Liver (tissue), 9 donors: ENCODE measurements around the gene TPSD1. TPM values are rescaled to one million over a fixed set of nuclear protein-coding genes. Genes with fewer than 3 reads are reported as not detected.
"Not testable (repeated sequence)": the region's sequence is repeated elsewhere in the genome, so short reads cannot be mapped to it uniquely, and the experiment has no call there.

ENCODE experiments used
- DNase-seq: peaks from one replicate; pipeline ENCODE4 v3.0.0-alpha.2; 2017; ENCODE audit warnings: low spot score
- H3K27ac ChIP-seq, 2 donors: one replicate each; pipeline ENCODE4 v1.7.0; 2013; ENCODE audit warnings: inconsistent platforms in 2 of 2, low read length in 2 of 2, control low read depth in 1 of 2, low read depth in 1 of 2, mild to moderate bottlenecking in 1 of 2
- H3K27me3 ChIP-seq, 4 donors: one replicate each; pipeline versions ENCODE4 v1.6.1 to v1.7.0; 2013; ENCODE audit warnings: low read length in 3 of 4, inconsistent platforms in 1 of 4, mild to moderate bottlenecking in 1 of 4, moderate library complexity in 1 of 4; ENCODE audit not compliant: control insufficient read depth in 4 of 4, insufficient read depth in 4 of 4
- H3K36me3 ChIP-seq, 4 donors: one replicate each; pipeline versions ENCODE4 v1.6.1 to v1.7.0; 2013; ENCODE audit warnings: low read length in 3 of 4, mild to moderate bottlenecking in 3 of 4, low read depth in 1 of 4, moderate library complexity in 1 of 4; ENCODE audit not compliant: control insufficient read depth in 4 of 4, insufficient read depth in 3 of 4
- H3K4me1 ChIP-seq, 4 donors: one replicate each; pipeline versions ENCODE4 v1.6.1 to v1.7.0; 2013; ENCODE audit warnings: low read length in 3 of 4, mild to moderate bottlenecking in 3 of 4, moderate library complexity in 1 of 4; ENCODE audit not compliant: control insufficient read depth in 4 of 4, insufficient read depth in 4 of 4
- H3K4me3 ChIP-seq, 3 donors: one replicate each; pipeline versions ENCODE4 v1.6.1 to v1.7.0; 2013; ENCODE audit warnings: low read length in 3 of 3, control low read depth in 1 of 3, low read depth in 1 of 3, mild to moderate bottlenecking in 1 of 3
- H3K9ac ChIP-seq, 2 donors: one replicate each; pipeline ENCODE4 v1.7.0; 2013; ENCODE audit warnings: low read length in 2 of 2, mild to moderate bottlenecking in 2 of 2, moderate library complexity in 2 of 2, control low read depth in 1 of 2, low read depth in 1 of 2
- H3K9me3 ChIP-seq, 4 donors: one replicate each; pipeline versions ENCODE4 v1.6.1 to v1.7.0; 2013; ENCODE audit warnings: low read length in 3 of 4; ENCODE audit not compliant: control insufficient read depth in 4 of 4
- ATF3 ChIP-seq: IDR thresholded peaks from 2 replicates; pipeline ENCODE4 v1.6.1; 2016; ENCODE audit warnings: antibody characterized with exemption
- CTCF ChIP-seq: fragments of 150-350 bp; IDR thresholded peaks from 2 replicates; pipeline ENCODE4 v1.5.1; 2017; ENCODE audit warnings: improper control_type of control experiment, low read depth, low read length; ENCODE audit not compliant: missing input control
- EGR1 ChIP-seq, 2 donors: IDR thresholded peaks; 2 replicates each; pipeline ENCODE4 v1.6.1; 2016 to 2018; ENCODE audit warnings: antibody characterized with exemption in 2 of 2, low read depth in 2 of 2
- FOXA2 ChIP-seq: IDR thresholded peaks from 2 replicates; pipeline ENCODE4 v1.6.1; 2016; ENCODE audit warnings: antibody characterized with exemption
- HNF4A ChIP-seq, 2 donors: conservative IDR thresholded peaks; 2 replicates each; pipeline ENCODE4 v1.6.1; 2016; ENCODE audit warnings: antibody characterized with exemption in 2 of 2, mild to moderate bottlenecking in 2 of 2
- REST ChIP-seq: IDR thresholded peaks from 2 replicates; pipeline ENCODE4 v1.6.1; 2016; ENCODE audit warnings: antibody characterized with exemption, mild to moderate bottlenecking
- SP1 ChIP-seq: IDR thresholded peaks from 2 replicates; pipeline ENCODE4 v1.6.1; 2018; ENCODE audit warnings: antibody characterized with exemption, mild to moderate bottlenecking
- TAF1 ChIP-seq: conservative IDR thresholded peaks from 2 replicates; pipeline ENCODE4 v1.6.1; 2016; ENCODE audit warnings: antibody characterized with exemption, mild to moderate bottlenecking
- whole genome bisulfite sequencing: extraction: QIAGEN DNeasy Blood & Tissue Kit; methylation state at CpG from one replicate; pipeline ENCODE4 v1.1.7; 2013; 5-methylcytosine and 5-hydroxymethylcytosine counted together
- polyA plus RNA-seq, 2 donors: library from polyadenylated mRNA; stranded (reverse) in 1 of 2; unstranded in 1 of 2; fragments of 200-250 nt in 1 of 2; fragments of >200 nt in 1 of 2; fragmentation: Nextera tagmentation in 1 of 2; extraction: Ambion mirVana in 1 of 2; gene quantifications; one replicate each; pipeline versions ENCODE4 v1.2.1 to v1.2.3, GENCODE V29; 2013 to 2015
- total RNA-seq, 2 donors: library from RNA; depleted of rRNA; stranded (reverse); fragments of >200 nt; gene quantifications; one replicate each; pipeline ENCODE4 v1.2.3, GENCODE V29; 2014
- TF ChIP-seq, protein P1 (sequence below): IDR thresholded peaks from 2 replicates; pipeline ENCODE4 v1.6.1; 2016; ENCODE audit warnings: antibody characterized with exemption
- donor health status: healthy.
- donor health status: healthy.
- donor health status: healthy.
- donor health status: healthy.
- donor health status: healthy.

TPSD1 gene
- total and polyA plus RNA-seq, 4 donors: 0.28 to 0.40 TPM; not detected in 2

GRCh38 chr16:1271380-1271723 lies 15.5 kb downstream of the TPSD1 start:
- 89% methylated on average over 12 of the region's 12 CpGs for WGBS
- no peak overlapping the region for H3K4me3 ChIP-seq
- no peaks in the 10 kb centered on the region for H3K9me3 ChIP-seq
- no peak overlapping the region for H3K9ac ChIP-seq
- H3K27ac ChIP-seq: no peak overlapping the region
- TF ChIP-seq, protein P1, sequence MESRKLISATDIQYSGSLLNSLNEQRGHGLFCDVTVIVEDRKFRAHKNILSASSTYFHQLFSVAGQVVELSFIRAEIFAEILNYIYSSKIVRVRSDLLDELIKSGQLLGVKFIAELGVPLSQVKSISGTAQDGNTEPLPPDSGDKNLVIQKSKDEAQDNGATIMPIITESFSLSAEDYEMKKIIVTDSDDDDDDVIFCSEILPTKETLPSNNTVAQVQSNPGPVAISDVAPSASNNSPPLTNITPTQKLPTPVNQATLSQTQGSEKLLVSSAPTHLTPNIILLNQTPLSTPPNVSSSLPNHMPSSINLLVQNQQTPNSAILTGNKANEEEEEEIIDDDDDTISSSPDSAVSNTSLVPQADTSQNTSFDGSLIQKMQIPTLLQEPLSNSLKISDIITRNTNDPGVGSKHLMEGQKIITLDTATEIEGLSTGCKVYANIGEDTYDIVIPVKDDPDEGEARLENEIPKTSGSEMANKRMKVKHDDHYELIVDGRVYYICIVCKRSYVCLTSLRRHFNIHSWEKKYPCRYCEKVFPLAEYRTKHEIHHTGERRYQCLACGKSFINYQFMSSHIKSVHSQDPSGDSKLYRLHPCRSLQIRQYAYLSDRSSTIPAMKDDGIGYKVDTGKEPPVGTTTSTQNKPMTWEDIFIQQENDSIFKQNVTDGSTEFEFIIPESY: no peak
- TF ChIP-seq FOXA2 (no peak), CTCF (no peak), TAF1 (no peak), HNF4A (conservative IDR thresholded peaks at IDR 0.05) (no peak), EGR1 (IDR thresholded peaks at IDR 0.05; ENCODE audit: low read depth in 2 of 2) (no peak), REST (no peak), ATF3 (no peak), SP1 (no peak)
- no peaks in the 10 kb centered on the region for H3K27me3 ChIP-seq
- no peaks in the 10 kb centered on the region for H3K4me1 ChIP-seq
- no peaks in the 10 kb centered on the region for H3K36me3 ChIP-seq
- DNase-seq: no peak

- H3K9ac ChIP-seq, H3K9me3 ChIP-seq, H3K4me3 ChIP-seq, H3K36me3 ChIP-seq, H3K4me1 ChIP-seq, H3K27ac ChIP-seq, H3K27me3 ChIP-seq: not testable (repeated sequence)
- peak; percentile 83 for DNase-seq
- 37% methylated on average over 19 of the region's 19 CpGs for whole genome bisulfite sequencing
Observed at GRCh38 chr16:1271724-1272413, 16.0 kb downstream of the TPSD1 start.
